K562 (cell line): ENCODE results near the gene FAM117A. TPM values are rescaled to one million over a fixed set of nuclear protein-coding genes. Genes with fewer than 3 reads are reported as not detected.
A peak's percentile ranks its signal among the peaks of the same experiment; 100 is the strongest.

Source experiments
- CBFA2T3 ChIP-seq: fragments of 450-650 bp; IDR thresholded peaks from 2 replicates; pipeline ENCODE4 v1.6.1; 2017
- MAZ ChIP-seq, 2 experiments: fragments of 450-650 bp in 1 of 2; sonication (generic) in 1 of 2; formaldehyde crosslinking; IDR thresholded peaks in 1 of 2; conservative IDR thresholded peaks in 1 of 2; 2 replicates each; pipeline versions ENCODE4 v1.4.0 to v1.5.0; 2020; ENCODE audit warnings: mild to moderate bottlenecking in 1 of 2, missing genetic modification reagents in 1 of 2
- polyA plus RNA-seq, 8 experiments: library from polyadenylated mRNA; depleted of rRNA in 4 of 8; stranded (reverse) in 5 of 8; unstranded in 3 of 8; fragments of >200 nt; fragmentation: Nextera tagmentation in 2 of 8; fragmentation: Illumina TruSeq in 1 of 8; extraction: Ambion mirVana in 2 of 8; extraction: Trizol in 1 of 8; gene quantifications; 2 replicates each; pipeline versions ENCODE4 v1.2.1 to v1.2.3, GENCODE V29; 2011 to 2014; ENCODE audit warnings: inconsistent platforms in 1 of 8, missing spikeins in 1 of 8
- total RNA-seq, 7 experiments: library from RNA; depleted of rRNA in 6 of 7; stranded (reverse); fragments of >200 nt in 6 of 7; fragmentation: Illumina TruSeq in 2 of 7; extraction: Trizol in 2 of 7; gene quantifications; 2 replicates each; pipeline versions ENCODE4 v1.2.1 to v1.2.3, GENCODE V29; 2011 to 2021; ENCODE audit warnings: low replicate concordance in 1 of 7
- TF ChIP-seq, protein P1 (sequence below), 2 experiments: fragments of 450-650 bp; formaldehyde crosslinking in 1 of 2; IDR thresholded peaks; 2 replicates each; pipeline versions ENCODE4 v1.4.0 to v1.6.1; 2014 to 2020; ENCODE audit warnings: mild to moderate bottlenecking in 2 of 2, borderline replicate concordance in 1 of 2, low read depth in 1 of 2

The FAM117A gene
- total and polyA plus RNA-seq, 9 of the 15 experiments (the other 6 are each of a cell fraction or from before 2014, with no cell fraction given): 3.1 to 79.7 (median 36.6) TPM

GRCh38 chr17:49753959-49754391 is 10.0 kb downstream of the FAM117A start (continued):
- TF ChIP-seq, protein P1, sequence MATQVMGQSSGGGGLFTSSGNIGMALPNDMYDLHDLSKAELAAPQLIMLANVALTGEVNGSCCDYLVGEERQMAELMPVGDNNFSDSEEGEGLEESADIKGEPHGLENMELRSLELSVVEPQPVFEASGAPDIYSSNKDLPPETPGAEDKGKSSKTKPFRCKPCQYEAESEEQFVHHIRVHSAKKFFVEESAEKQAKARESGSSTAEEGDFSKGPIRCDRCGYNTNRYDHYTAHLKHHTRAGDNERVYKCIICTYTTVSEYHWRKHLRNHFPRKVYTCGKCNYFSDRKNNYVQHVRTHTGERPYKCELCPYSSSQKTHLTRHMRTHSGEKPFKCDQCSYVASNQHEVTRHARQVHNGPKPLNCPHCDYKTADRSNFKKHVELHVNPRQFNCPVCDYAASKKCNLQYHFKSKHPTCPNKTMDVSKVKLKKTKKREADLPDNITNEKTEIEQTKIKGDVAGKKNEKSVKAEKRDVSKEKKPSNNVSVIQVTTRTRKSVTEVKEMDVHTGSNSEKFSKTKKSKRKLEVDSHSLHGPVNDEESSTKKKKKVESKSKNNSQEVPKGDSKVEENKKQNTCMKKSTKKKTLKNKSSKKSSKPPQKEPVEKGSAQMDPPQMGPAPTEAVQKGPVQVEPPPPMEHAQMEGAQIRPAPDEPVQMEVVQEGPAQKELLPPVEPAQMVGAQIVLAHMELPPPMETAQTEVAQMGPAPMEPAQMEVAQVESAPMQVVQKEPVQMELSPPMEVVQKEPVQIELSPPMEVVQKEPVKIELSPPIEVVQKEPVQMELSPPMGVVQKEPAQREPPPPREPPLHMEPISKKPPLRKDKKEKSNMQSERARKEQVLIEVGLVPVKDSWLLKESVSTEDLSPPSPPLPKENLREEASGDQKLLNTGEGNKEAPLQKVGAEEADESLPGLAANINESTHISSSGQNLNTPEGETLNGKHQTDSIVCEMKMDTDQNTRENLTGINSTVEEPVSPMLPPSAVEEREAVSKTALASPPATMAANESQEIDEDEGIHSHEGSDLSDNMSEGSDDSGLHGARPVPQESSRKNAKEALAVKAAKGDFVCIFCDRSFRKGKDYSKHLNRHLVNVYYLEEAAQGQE (IDR thresholded peaks at IDR 0.05; ENCODE audit: borderline replicate concordance): no peak
- TF ChIP-seq, protein P1 (CRISPR knock-in tag; IDR thresholded peaks at IDR 0.05; ENCODE audit: low read depth): no peak
- TF ChIP-seq CBFA2T3 (peak; percentile 34; the same call in 1 of the 2 replicates), MAZ (CRISPR knock-in tag; conservative IDR thresholded peaks at IDR 0.05 in 1 of 2, IDR thresholded peaks at IDR 0.05 in 1 of 2) (no peak)
